Stimulated activated CD8-positive, alpha-beta memory T cell treated with anti-CD3 and anti-CD28 coated beads, Interleukin-4, amount 100 ng/mL, for 48 hours (primary cell): Measurements from ENCODE around the gene PPM1K.
"Not testable (repeated sequence)": the region's sequence is repeated elsewhere in the genome, so short reads cannot be mapped to it uniquely, and the experiment has no call there.

Experiments used
- DNase-seq: peaks from one replicate; pipeline ENCODE4 v3.0.0-alpha.2; 2020

The PPM1K gene

DNA sequence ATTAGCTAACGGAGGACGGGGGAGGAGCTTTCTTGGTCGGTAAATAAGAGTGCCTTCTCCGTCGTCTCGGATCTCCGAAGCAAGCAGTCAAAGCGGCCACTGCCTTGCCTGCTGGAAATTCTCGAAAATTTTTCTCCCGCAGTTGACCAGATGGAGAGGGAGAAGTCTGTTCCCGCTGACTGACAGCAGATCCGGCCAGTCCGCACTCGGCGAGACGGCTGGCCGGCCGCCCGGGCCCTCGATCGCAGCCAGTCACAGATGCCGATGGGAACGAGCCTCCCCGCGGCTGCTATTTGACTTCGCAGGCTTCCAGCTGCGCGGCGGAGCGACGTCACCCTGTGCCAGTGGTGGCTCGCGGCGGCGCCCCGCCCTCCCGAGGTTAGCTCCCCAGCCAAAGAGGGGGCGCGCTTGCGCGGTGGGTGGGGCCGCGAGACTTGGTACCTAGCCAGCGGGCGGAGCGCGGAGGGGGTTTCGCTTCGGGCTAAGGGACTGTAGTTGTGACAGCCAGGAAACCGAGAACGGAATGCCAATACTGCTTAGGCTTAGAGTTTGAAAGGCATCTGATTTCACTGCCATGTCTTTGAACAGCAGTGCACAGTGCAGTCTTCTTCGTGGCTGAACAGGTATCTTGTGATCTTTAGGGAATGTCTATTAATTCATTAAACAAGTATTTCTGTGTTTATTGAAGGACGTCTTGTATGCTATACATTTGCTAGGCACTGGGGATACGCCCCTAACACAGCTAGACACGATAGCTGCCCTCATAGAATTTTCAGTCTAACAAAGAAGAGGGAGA is at the start of gene PPM1K:
Gene PPM1K, minus strand, starts transcription at position 123 of the 796 bp plus-strand sequence. CDS start 5,978 bp downstream, outside the sequence.
- DNase-seq: peak; percentile 99

DNA sequence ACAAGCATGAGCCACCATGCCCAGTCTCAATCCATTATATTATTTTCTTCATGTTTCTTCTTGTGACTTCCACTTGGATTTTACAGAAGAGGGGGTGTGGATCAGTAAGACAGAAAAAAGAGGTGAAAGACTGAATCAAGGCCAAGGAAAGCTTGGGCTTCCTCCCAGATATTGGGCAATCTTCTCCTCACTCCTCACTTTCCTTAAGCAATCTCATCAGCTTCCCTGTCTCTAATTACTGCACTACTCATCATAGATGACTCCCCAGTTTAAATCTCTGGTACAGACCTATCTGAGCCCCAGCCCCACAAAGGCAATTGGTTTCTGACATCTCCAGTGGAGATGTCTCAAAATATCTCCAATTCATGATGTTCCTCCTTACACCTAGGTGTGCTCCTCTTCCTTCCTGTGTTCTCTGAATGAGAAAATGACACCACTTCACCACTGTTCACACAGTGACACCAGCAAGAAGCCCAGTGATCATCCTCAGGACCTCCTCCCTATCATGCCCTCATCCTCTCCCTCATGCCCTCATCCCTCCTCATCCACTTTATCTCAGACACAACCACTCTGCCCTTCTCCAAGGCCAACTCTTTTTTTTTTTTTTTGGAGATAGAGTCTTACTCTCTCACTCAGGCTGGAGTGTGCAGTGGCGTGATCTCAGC is 49.5 kb upstream of the PPM1K start:
- DNase-seq: no peak

DNA sequence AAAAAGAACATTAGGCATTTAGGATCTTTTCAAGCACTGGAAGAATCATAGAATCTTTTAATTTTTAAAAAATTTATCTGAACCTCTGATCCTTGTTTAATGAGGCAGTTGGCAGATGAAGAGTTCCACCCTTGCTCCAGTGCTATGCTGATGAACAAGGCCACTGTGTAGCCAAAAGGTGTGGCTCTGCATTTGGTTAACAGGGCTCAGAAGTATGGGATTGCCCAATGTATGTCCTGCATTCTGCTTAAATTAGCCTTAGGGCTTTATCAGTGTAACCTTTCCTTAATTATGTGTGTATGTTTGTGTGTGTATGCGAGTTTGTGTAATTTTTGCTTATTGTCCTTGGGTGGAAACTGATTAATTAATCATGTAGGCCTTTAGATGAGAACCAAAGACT is 43.3 kb upstream of the PPM1K start:
- no peak for DNase-seq

DNA sequence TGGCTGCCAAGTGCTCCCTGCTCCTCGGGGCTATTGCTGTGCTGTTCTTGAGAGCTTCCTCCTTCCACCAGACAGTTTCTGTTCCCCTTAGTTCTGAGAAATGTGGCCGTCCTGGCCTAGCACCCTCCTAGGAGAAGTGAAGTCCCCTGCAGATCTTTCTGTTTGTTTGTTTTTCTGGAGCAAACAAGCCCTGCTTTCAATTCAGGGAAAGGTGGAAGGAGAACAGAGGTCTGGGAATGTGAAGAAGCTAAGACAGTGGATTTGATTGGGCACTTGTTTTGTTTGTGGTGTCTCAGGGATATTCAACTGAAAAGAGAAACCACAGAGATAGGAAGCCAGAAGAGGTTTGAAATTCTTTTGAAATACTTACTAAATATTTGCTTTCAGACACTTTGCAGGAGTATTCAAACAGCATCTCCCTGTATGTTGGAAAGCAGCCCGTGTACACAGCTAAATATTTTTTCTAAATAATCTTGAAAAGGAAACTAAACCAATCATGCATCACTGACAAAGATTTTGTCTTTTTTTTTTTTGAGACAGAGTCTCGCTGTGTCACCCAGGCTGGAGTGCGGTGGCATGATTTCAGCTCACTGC is 36.5 kb upstream of the PPM1K start:
- DNase-seq: peak; percentile 39

DNA sequence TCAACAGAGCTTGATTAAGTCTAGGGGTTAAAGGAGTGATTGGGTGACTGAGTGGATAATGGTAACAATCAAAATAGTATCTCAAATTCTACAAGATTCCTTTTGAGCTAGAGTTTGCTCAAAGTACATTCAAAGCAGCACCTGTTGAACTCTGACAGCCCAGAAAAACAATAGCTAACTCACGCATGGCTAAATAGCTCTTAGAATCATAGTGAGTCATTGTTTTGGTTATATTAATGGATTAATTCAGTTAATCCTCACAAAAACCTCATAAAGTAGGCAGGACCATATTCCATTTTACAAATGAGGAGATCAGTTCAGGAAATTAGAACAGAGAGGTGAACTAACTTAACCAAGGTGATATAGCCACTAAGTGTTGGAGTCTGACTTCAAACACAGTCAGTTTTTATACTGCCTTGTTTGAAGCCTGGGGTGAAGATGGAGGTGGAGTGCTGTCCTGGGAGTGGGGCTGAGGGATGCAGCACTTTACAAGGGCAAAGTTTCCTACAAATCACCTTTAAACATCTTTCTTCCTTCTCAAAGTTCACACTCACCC is 35.9 kb upstream of the PPM1K start:
- no peak for DNase-seq

DNA sequence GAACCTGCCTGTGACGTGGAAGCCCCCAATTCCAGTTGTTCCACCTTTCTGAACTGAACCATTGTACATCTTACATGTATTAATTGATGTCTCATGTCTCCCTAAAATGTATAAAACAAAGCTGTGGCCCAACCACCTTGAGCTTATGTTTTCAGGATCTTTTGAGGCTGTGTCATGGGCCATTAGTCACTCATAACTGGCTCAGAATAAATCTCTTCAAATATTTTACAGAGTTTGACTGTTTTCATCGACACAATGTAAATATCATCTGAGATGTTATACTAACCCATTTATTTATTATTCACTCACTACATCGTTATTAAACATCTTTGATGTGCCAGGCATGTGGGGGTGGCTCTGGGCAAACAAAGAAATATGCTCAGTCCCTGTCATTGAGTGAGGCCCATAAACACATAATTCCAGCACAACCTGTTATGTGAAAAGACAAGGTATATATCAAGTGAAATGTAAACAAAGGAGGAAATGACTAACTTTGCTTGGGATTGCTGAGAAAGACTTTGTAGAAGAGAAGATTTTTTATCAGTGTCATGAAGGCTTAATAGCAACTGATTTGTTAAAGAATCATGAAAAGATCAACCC is 34.5 kb upstream of the PPM1K start:
- no peak for DNase-seq

DNA sequence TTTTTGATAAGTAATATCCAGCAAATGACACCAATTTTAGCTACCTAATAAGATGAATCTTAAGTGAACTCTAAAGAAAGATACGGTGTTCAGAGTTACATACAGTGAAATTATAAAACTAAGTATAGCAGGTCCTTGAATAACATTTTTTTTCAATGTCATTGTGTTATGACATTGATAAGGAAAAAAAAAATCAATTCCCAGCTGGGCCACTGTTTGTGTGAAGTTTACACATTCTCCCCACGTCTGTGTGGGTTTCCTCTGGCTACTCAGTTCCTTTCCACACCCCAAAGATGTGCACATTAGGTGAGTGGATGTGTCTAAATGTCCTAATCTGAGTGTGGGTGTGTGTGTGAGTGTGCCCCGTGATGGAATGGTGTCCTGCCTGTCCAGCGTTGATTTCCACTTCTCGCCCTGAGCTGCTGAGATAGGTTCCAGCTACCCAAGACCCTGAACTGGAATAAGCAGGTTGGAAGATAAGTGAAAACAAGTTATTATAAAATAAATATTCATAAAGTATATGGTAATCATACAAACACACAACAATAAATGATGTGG is 31.2 kb upstream of the PPM1K start:
- DNase-seq: no peak

DNA sequence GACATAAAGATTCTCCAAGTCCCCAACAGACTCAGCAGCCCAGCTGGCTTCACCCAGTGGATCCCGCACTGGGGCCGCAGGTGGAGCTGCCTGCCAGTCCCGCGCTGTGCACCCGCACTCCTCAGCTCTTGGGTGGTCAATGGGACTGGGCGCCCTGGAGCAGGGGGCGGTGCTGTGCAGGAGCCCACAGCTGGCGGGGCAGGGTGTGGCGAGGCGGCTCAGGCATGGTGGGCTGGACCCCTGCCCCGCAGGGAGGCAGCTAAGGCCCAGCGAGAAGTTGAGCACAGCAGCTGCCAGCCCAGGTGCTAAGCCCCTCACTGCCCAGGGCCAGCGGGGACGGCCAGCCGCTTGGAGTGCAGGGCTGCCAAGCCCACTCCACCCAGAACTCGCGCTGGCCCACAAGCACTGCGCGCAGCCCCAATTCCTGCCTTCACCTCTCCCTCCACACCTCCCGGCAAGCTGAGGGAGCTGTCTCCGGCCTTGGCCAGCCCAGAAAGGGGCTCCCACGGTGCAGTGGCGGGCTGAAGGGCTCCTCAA is 28.8 kb upstream of the PPM1K start:
- not testable (repeated sequence) for DNase-seq

DNA sequence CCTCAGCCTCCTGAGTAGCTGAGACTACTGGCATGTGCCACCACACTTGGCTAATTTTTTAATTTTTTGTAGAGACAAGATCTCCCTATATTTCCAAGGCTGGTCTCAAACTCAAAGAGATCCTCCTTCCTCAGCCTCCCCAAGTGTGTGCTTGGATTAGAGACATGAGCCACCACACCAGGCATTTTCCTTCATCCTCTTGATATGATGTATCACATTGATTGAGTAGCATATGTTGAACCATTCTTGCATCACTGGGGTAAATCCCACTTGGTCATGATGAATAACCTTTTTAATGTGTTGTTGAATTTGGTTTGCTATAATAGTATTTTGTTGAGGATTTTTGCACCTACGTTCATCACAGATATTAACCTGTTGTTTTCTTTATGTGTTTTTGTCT is 24.2 kb upstream of the PPM1K start:
- no peak for DNase-seq

DNA sequence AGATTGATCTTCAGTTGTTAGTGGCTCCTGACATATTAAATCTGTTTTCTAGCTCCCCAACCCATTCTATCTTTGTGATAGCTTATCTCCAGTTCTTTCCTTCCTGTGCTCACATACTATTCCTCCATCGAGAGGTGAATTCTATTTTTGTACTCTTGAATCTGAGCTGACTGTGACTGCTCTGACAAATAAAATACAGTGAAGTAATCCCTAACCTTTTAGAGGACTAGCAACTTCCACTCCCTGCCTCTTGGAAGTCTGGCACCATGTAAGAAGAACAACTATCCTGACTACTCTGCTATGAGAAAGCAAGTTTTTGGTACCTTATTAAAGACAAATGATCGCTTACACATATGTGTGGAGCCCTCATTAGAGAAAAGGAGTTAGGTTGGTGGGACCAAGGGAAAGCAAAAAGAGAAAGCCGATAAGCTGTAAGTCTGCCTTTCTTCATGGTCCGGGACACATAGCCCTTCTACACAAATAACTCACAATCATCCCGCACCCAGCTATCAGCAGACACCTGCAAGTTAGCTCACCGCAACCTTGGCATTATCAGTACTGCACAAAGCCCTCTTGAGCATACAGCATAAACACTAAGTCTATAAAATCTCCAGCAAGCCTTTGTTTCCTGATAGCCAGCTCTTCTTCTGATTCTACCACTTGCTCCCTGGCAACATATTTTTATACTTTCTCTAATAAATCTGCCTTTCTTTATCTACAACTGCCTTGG is 13.5 kb upstream of the PPM1K start:
- DNase-seq: no peak

DNA sequence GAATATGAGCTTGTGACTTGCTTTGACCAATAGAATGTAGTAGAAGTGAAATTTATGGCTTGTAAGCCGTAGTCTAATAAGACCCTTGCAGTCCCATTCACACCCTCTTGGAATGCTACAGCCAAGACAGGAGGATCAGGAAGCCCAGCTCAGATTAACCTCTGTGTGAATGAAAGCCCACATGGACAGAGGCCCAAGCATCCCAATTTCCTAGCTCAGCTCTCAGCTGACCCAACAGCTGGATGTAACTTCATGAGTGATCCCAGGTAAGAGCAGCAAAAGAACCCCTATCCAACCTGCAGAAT is 12.8 kb upstream of the PPM1K start:
- DNase-seq: no peak

DNA sequence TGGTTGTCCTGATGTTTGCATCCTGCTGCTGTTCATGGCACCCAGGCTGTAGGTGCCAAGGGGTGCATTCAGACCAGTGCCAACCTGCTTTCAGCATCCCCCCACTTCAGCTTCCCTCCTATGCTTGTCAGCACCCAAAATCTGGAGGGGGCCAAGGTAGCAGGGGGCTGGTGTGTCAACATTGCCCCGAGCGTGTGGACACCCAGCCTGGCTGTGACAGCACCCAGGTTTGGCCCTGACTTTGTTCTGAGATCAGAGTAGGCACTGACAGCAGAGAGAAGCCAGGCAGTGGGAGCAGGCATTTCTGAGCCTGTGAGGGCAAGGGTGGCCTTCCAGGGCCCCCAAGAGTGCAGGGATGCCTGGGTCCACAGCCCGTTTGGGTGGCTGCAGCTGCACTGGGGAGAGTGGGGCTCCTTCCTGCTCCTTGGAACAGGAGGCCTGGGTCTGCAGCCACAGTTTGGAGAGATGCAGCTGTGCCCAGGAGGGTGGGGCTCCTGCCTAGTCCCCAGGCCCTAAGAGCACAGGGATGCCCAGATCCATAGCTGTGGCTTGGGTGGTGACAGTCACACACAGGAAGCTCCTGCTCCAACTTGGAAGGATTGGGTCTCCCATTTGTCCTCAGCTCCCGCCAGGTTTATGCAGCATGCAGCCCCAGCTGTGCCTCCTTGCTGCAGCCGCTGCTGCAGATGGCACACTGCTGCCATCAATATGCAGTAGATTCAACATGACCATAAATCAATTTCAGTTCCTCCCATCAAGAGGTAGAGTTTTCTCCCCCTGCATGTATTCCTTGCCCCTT is 12.3 kb upstream of the PPM1K start:
- no peak for DNase-seq

DNA sequence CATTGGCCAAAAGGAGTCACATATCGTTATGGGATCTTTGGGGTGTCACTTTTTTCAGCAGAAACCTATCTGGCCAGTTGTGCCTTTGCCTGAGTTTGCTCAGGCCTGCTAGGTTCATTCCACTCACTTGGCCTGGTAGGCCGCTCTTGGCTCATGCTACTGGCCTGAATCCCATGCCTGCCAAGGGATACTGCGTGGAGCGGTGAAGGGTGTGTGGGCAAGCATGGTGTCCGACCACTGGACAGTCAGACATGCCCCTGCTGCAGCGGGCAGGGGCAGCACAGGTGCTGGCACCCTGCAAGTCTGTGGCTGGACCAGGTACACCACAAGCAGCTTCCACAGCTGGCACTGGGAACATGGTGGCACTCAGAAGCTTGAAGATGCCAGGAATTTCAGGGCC is 11.3 kb upstream of the PPM1K start:
- DNase-seq: no peak

DNA sequence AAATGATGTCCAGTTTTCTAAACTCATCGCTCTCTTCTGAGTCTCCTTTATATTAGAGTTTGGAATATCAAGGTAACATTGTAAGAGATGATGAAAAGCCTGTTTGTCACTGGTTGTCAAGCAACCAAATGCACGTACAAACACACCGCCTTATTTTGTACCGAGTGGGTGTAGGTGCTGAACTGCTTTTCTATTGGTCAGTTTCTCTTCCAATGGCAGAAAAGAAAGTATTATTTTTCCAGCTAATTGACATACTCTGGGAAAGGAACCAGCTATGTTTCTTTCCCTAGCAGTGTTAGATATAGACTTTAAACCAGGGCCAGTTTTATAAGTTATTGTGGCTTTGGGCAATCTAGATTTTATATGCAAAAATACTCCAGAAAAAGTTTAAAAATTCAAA is 6.6 kb upstream of the PPM1K start:
- no peak for DNase-seq

DNA sequence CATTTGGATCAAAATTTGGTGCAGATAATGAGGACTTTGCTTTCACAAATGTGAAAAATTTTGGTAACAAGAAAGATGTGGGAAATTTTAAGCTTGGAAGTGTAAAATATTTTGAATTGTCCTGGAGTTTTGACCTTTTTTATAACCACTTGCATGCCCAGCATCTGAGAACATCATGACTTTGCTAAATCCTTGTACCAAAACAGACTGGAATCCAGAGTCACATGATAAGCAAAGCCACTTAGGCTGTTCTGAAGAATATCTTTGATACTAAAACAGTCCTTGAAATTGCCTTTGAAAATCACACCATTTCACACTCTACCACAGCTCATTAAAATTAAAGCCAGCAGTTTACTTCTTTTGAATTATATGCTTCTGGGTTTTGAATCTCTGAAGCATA is 2.5 kb upstream of the PPM1K start:
- DNase-seq: no peak

DNA sequence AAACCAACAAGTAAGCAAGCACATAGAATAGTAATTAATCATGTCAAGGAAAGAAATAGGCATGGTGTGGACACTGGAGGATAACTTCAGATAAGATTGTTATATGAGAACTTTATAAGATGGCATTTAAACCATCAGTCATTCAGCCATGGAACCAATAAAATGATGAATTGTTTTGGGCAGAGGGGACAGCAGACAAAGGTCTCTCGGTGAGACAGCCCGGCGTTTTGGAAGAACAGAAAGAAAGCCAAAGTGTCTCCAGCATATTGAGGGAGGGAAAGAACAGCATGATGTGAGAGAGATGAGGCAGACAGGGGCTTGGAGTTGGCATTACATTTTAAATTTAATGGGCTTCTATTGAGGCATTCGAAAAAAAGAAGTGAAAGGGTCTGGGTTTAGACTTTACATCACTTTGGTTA is 883 bp upstream of the PPM1K start:
- DNase-seq: no peak

DNA sequence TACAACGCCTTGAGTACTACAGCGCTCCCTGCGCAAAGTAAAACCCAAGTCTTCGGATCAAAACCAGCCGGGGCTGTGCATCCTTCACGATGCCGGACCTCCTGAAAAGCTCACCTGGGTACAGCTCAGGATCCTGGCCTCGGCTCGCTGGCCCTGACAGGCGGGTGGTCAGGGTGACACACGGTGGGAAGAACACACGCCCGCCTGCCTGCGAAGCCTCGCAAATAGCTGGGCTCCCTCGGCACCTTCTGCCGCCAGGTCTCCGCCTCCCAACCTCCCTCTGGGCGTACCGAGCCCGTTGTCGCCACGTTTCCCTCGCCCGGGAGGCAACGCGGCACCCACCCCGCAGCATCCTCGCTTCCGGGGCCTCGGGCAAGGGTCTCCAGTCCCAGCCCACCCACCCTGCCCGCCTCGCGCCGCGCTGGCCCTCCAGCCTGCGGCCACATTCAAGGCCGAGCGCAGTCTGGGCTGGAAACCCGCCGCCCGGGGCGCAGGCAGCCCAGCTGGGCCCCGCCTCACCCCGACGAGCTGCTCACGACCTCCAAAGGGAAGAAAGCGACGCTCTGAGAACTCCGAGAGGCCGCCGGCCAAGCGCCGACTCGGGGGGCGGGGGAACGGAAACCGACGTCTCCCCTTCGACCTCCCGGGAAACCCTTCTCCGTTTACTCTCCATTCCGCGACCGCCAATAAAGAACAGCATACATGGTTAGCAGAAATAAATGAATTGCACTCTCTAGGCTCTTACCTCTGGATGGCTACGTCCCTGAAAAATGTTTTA is 511 bp downstream of the PPM1K start:
- peak; percentile 77 for DNase-seq

DNA sequence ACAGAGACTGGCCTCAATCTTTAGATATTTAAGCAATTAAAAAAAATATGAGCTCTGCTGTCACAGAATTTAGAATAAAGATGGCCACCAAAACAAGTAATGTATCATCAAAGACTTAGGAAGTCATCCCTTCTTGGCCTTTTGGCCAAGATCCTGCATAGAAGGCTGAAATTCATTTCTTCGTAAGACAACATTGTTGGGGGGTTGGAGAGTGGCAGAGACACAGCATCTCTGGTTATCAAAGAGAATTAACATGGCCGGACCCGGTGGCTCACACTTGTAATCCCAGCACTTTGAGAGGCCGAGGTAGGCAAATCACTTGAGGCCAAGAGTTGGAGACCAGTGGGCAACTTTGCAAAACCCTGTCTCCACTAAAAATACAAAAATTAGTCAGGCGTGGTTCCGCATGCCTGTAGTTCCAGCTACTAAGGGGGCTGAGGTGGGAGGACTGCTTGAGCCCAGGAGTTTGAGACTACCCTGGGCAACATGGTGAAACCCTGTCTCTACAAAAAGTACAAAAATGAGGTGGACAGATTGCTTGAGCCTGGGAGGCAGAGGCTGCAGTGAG is 4.0 kb downstream of the PPM1K start:
- no peak for DNase-seq

DNA sequence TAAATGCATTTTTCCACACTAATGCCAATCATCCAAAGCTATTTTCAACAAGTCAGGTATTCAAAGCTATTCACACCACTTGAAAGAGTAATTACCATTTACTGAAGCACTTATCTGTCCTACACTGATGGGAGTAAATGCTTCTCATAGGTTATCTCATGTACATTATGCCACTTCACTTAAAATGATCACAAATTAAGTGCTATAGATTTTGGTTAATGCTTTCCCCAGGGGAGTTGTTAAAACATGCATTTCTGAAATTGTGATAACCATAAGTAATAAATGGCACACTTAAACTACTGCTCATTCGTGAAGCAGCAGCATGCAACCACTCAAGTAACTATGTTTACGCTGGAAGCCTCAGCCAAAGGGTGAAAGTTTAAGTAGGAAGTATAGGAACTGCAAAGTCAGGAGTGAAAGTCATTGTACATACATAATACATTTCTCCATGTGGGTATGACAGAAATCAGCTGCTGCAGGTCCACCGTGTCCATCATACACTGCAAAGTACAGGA is 6.6 kb downstream of the PPM1K start:
- no peak for DNase-seq
